K562 (cell line): ENCODE data around the gene MATN1. TPM values are rescaled to one million over a fixed set of nuclear protein-coding genes. Genes with fewer than 3 reads are reported as not detected.

ENCODE experiments used
- BCOR ChIP-seq: fragments of 450-650 bp; IDR thresholded peaks from 2 replicates; pipeline ENCODE4 v1.6.1; 2016
- CHD4 ChIP-seq: fragments of 200-600 bp; sonication (generic); IDR thresholded peaks from 3 replicates; pipeline ENCODE4 v1.6.1; 2012; ENCODE audit warnings: low read depth, mild to moderate bottlenecking, mixed read lengths, low read length, inconsistent platforms; ENCODE audit not compliant: insufficient read depth, insufficient replicate concordance, poor library complexity, severe bottlenecking
- CXXC5 ChIP-seq: fragments of 250-450 bp; sonication (Bioruptor Pico); IDR thresholded peaks from 2 replicates; pipeline ENCODE4 v1.8.0; 2022; ENCODE audit warnings: inconsistent platforms, mild to moderate bottlenecking, moderate library complexity
- DMBX1 ChIP-seq: fragments of 250-450 bp; sonication (Bioruptor Pico); IDR thresholded peaks from 2 replicates; pipeline ENCODE4 v1.8.0; 2022; ENCODE audit warnings: inconsistent platforms, mild to moderate bottlenecking, moderate library complexity, borderline replicate concordance
- DPF2 ChIP-seq: fragments of 450-650 bp; IDR thresholded peaks from 2 replicates; pipeline ENCODE4 v1.6.1; 2016
- ELF4 ChIP-seq: fragments of 450-650 bp; formaldehyde crosslinking; IDR thresholded peaks from 2 replicates; pipeline ENCODE4 v1.4.0; 2022; ENCODE audit warnings: missing genetic modification characterization
- ETS2 ChIP-seq: IDR thresholded peaks from 2 replicates; pipeline ENCODE4 v1.6.1; 2016; ENCODE audit warnings: borderline replicate concordance, missing genetic modification characterization, mild to moderate bottlenecking, moderate library complexity, missing compliant biosample characterization; ENCODE audit not compliant: poor library complexity, severe bottlenecking
- FOS ChIP-seq: IDR thresholded peaks from 3 replicates; pipeline ENCODE4 v1.6.1; 2011; ENCODE audit not compliant: insufficient read length; ENCODE audit errors: extremely low read depth
- HMGXB4 ChIP-seq: sonication (generic); formaldehyde crosslinking; IDR thresholded peaks from 2 replicates; pipeline ENCODE4 v1.8.1; 2023; ENCODE audit warnings: mild to moderate bottlenecking, missing genetic modification reagents
- KAT8 ChIP-seq: fragments of 450-650 bp; IDR thresholded peaks from 2 replicates; pipeline ENCODE4 v1.6.1; 2016; ENCODE audit warnings: low read depth, mild to moderate bottlenecking
- MCM3 ChIP-seq: fragments of 450-650 bp; IDR thresholded peaks from 2 replicates; pipeline ENCODE4 v1.6.1; 2016
- PML ChIP-seq: IDR thresholded peaks from 2 replicates; pipeline ENCODE4 v1.6.1; 2012; ENCODE audit warnings: low read length, inconsistent platforms
- POLR2AphosphoS5 ChIP-seq: IDR thresholded peaks from 2 replicates; pipeline ENCODE4 v1.6.1; 2011; ENCODE audit warnings: mild to moderate bottlenecking, low read depth, low read length, moderate library complexity; ENCODE audit not compliant: control insufficient read depth, insufficient read depth
- POLR2H ChIP-seq: IDR thresholded peaks from 2 replicates; pipeline ENCODE4 v1.6.1; 2016; ENCODE audit warnings: missing genetic modification characterization, low read depth, mild to moderate bottlenecking, control low read depth, missing compliant biosample characterization, moderate library complexity
- POLR3G ChIP-seq: IDR thresholded peaks from 2 replicates; pipeline ENCODE4 v1.6.1; 2011; ENCODE audit not compliant: insufficient read length, insufficient replicate concordance; ENCODE audit errors: extremely low read depth
- RBM34 ChIP-seq: fragments of 200-400 bp; formaldehyde crosslinking; IDR thresholded peaks from 2 replicates; pipeline ENCODE4 v1.6.1; 2018; ENCODE audit warnings: low read length, borderline replicate concordance; ENCODE audit not compliant: insufficient read depth
- SLC30A9 ChIP-seq: fragments of 250-450 bp; sonication (Bioruptor Pico); IDR thresholded peaks from 2 replicates; pipeline ENCODE4 v1.8.0; 2022; ENCODE audit warnings: mild to moderate bottlenecking, moderate library complexity
- TAF15 ChIP-seq: fragments of 200-400 bp; formaldehyde crosslinking; IDR thresholded peaks from 2 replicates; pipeline ENCODE4 v1.6.1; 2017; ENCODE audit warnings: mild to moderate bottlenecking, low read depth, low read length, moderate library complexity
- TRIM28 ChIP-seq: fragments of 450-650 bp; IDR thresholded peaks from 2 replicates; pipeline ENCODE4 v1.6.1; 2017
- XRCC3 ChIP-seq: fragments of 450-650 bp; IDR thresholded peaks from 2 replicates; pipeline ENCODE4 v1.6.1; 2017; ENCODE audit warnings: mild to moderate bottlenecking, moderate library complexity
- ZBTB12 ChIP-seq: fragments of 250-450 bp; sonication (Bioruptor Pico); IDR thresholded peaks from 2 replicates; pipeline ENCODE4 v1.4.0; 2020
- ZNF134 ChIP-seq: fragments of 250-450 bp; sonication (Bioruptor Pico); conservative IDR thresholded peaks from 2 replicates; pipeline ENCODE4 v1.4.0; 2020
- ZNF41 ChIP-seq: fragments of 250-450 bp; sonication (Bioruptor Pico); conservative IDR thresholded peaks from 2 replicates; pipeline ENCODE4 v1.4.0; 2020; ENCODE audit warnings: mild to moderate bottlenecking
- polyA plus RNA-seq, 8 experiments: library from polyadenylated mRNA; depleted of rRNA in 4 of 8; stranded (reverse) in 5 of 8; unstranded in 3 of 8; fragments of >200 nt; fragmentation: Nextera tagmentation in 2 of 8; fragmentation: Illumina TruSeq in 1 of 8; extraction: Ambion mirVana in 2 of 8; extraction: Trizol in 1 of 8; gene quantifications; 2 replicates each; pipeline versions ENCODE4 v1.2.1 to v1.2.3, GENCODE V29; 2011 to 2014; ENCODE audit warnings: inconsistent platforms in 1 of 8, missing spikeins in 1 of 8
- total RNA-seq, 7 experiments: library from RNA; depleted of rRNA in 6 of 7; stranded (reverse); fragments of >200 nt in 6 of 7; fragmentation: Illumina TruSeq in 2 of 7; extraction: Trizol in 2 of 7; gene quantifications; 2 replicates each; pipeline versions ENCODE4 v1.2.1 to v1.2.3, GENCODE V29; 2011 to 2021; ENCODE audit warnings: low replicate concordance in 1 of 7
- TF ChIP-seq, protein P1 (sequence below), 2 experiments: fragments of 250-450 bp in 1 of 2; fragments of 450-650 bp in 1 of 2; sonication (Bioruptor Pico) in 1 of 2; IDR thresholded peaks; 2 replicates each; pipeline versions ENCODE4 v1.6.1 to v1.8.0; 2016 to 2021; ENCODE audit warnings: mild to moderate bottlenecking in 2 of 2, moderate library complexity in 2 of 2, missing compliant biosample characterization in 1 of 2, missing genetic modification characterization in 1 of 2
- TF ChIP-seq, protein P2 (sequence below): sonication (generic); formaldehyde crosslinking; IDR thresholded peaks from 2 replicates; pipeline ENCODE4 v1.8.1; 2023; ENCODE audit warnings: mild to moderate bottlenecking, missing genetic modification reagents

The MATN1 gene
- total and polyA plus RNA-seq, 9 of the 15 experiments (the other 6 are each of a cell fraction or from before 2014, with no cell fraction given), result 0.10 to 2.3 (median 1.2) TPM

GRCh38 chr1:30756545-30757351 is 33.4 kb upstream of the MATN1 start (continued):
- TF ChIP-seq ETS2 (tag), result no peak
- no peak for TF ChIP-seq FOS
- TF ChIP-seq POLR2AphosphoS5, result no peak
- peak; percentile 12 for TF ChIP-seq ZBTB12 (CRISPR knock-in tag)
- no peak for TF ChIP-seq CHD4
- TF ChIP-seq CXXC5 (CRISPR knock-in tag), result peak; percentile 61
- TF ChIP-seq KAT8, result no peak
- TF ChIP-seq DMBX1 (CRISPR knock-in tag), result peak; percentile 94
- peak; percentile 83 for TF ChIP-seq DPF2
- no peak for TF ChIP-seq MCM3
- no peak for TF ChIP-seq POLR2H (tag)
- peak; percentile 96 for TF ChIP-seq BCOR
- peak; percentile 78 for TF ChIP-seq ZNF41 (CRISPR knock-in tag)
- no peak for TF ChIP-seq RBM34
- TF ChIP-seq XRCC3, result no peak
- no peak for TF ChIP-seq POLR3G
- TF ChIP-seq TAF15, result no peak
- no peak for TF ChIP-seq SLC30A9
- TF ChIP-seq PML, result no peak
- peak; percentile 79; the same call in 1 of the 2 replicates for TF ChIP-seq ELF4 (CRISPR knock-in tag)
- TF ChIP-seq, protein P1, sequence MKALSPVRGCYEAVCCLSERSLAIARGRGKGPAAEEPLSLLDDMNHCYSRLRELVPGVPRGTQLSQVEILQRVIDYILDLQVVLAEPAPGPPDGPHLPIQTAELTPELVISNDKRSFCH (CRISPR knock-in tag; IDR thresholded peaks at IDR 0.05), result no peak
- TF ChIP-seq, protein P1 (tag; IDR thresholded peaks at IDR 0.05), result peak; percentile 80
- TF ChIP-seq TRIM28, result no peak
- TF ChIP-seq, protein P2, sequence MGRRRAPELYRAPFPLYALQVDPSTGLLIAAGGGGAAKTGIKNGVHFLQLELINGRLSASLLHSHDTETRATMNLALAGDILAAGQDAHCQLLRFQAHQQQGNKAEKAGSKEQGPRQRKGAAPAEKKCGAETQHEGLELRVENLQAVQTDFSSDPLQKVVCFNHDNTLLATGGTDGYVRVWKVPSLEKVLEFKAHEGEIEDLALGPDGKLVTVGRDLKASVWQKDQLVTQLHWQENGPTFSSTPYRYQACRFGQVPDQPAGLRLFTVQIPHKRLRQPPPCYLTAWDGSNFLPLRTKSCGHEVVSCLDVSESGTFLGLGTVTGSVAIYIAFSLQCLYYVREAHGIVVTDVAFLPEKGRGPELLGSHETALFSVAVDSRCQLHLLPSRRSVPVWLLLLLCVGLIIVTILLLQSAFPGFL (CRISPR knock-in tag), result no peak
- 0 out of 2 replicates have a peak, but pooled peaks have one; percentile 22 for TF ChIP-seq ZNF134 (CRISPR knock-in tag)
- TF ChIP-seq HMGXB4 (CRISPR knock-in tag), result no peak
